GM21717 (cell line): ENCODE measurements around the gene COL12A1.
A peak's percentile ranks its signal among the peaks of the same experiment; 100 is the strongest.

ENCODE experiments used
- ATAC-seq: cut with Tn5 transposase; IDR thresholded peaks from one replicate; pipeline ENCODE4 v1.9.1; 2021; ENCODE audit warnings: mild to moderate bottlenecking, moderate library complexity; ENCODE audit not compliant: unreplicated experiment

The COL12A1 gene

GRCh38 chr6:75180864-75181263 lies 25.0 kb downstream of the COL12A1 start:
- ATAC-seq, result no peak

- no peak for ATAC-seq
Measured at GRCh38 chr6:75178757-75179156, 27.1 kb downstream of the COL12A1 start.

GRCh38 chr6:75176076-75176582 lies 29.7 kb downstream of the COL12A1 start:
- no peak for ATAC-seq

- ATAC-seq, result no peak
Measured at GRCh38 chr6:75171986-75172385, 33.9 kb downstream of the COL12A1 start.

- no peak for ATAC-seq
Measured at GRCh38 chr6:75171567-75171966, 34.3 kb downstream of the COL12A1 start.

GRCh38 chr6:75170691-75171560 lies 34.9 kb downstream of the COL12A1 start:
- no peak for ATAC-seq

GRCh38 chr6:75169689-75170586 lies 35.9 kb downstream of the COL12A1 start:
- ATAC-seq, result no peak

- ATAC-seq, result no peak
Measured at GRCh38 chr6:75167851-75168250, 38.0 kb downstream of the COL12A1 start.

GRCh38 chr6:75167325-75167724 lies 38.5 kb downstream of the COL12A1 start:
- ATAC-seq, result no peak

- ATAC-seq, result no peak
Measured at GRCh38 chr6:75166773-75167172, 39.1 kb downstream of the COL12A1 start.

GRCh38 chr6:75166236-75166635 lies 39.6 kb downstream of the COL12A1 start:
- no peak for ATAC-seq

- no peak for ATAC-seq
Measured at GRCh38 chr6:75158176-75158575, 47.7 kb downstream of the COL12A1 start.

GRCh38 chr6:75157336-75157735 lies 48.5 kb downstream of the COL12A1 start:
- ATAC-seq, result no peak

- no peak for ATAC-seq
Measured at GRCh38 chr6:75156186-75156878, 49.5 kb downstream of the COL12A1 start.

GRCh38 chr6:75155631-75156030 lies 50.2 kb downstream of the COL12A1 start:
- no peak for ATAC-seq

- ATAC-seq, result no peak
Measured at GRCh38 chr6:75154973-75155372, 50.9 kb downstream of the COL12A1 start.

- ATAC-seq, result no peak
Measured at GRCh38 chr6:75150685-75151412, 55.0 kb downstream of the COL12A1 start.

- no peak for ATAC-seq
Measured at GRCh38 chr6:75149696-75150095, 56.2 kb downstream of the COL12A1 start.

GRCh38 chr6:75149240-75149639 lies 56.6 kb downstream of the COL12A1 start:
- no peak for ATAC-seq

- ATAC-seq, result peak; percentile 93
Measured at GRCh38 chr6:75147512-75147911, 58.3 kb downstream of the COL12A1 start.
